MM.1S (cell line): Measurements from ENCODE around the gene IL1R1.

ENCODE experiments used
- DNase-seq: peaks from one replicate; pipeline ENCODE4 v3.0.0-alpha.2; 2015
- H2AFZ ChIP-seq: fragments of 300-600 bp; sonication (generic); 2 replicates; pipeline ENCODE4 v1.6.0; 2016; ENCODE audit warnings: antibody characterized with exemption, low read length
- H3F3A ChIP-seq: fragments of 300-600 bp; sonication (generic); 2 replicates; pipeline ENCODE4 v1.6.1; 2016; ENCODE audit warnings: mild to moderate bottlenecking, antibody characterized with exemption, low read length, moderate library complexity, mixed read lengths; ENCODE audit not compliant: insufficient read depth
- H3K27ac ChIP-seq: fragments of 300-600 bp; sonication (generic); 2 replicates; pipeline ENCODE4 v1.5.1; 2016; ENCODE audit warnings: mild to moderate bottlenecking, low read length
- H3K27me3 ChIP-seq: fragments of 300-600 bp; sonication (generic); replicated peaks from 2 replicates; pipeline ENCODE4 v1.6.0; 2016; ENCODE audit warnings: low read length; ENCODE audit not compliant: insufficient read depth
- H3K36me3 ChIP-seq: fragments of 300-600 bp; sonication (generic); replicated peaks from 2 replicates; pipeline ENCODE4 v1.6.1; 2016; ENCODE audit warnings: mild to moderate bottlenecking, low read length, mixed read lengths; ENCODE audit not compliant: insufficient read depth
- H3K4me1 ChIP-seq: fragments of 300-600 bp; sonication (generic); 2 replicates; pipeline ENCODE4 v1.6.1; 2016; ENCODE audit warnings: low read length, mixed read lengths
- H3K4me2 ChIP-seq: fragments of 300-600 bp; sonication (generic); 2 replicates; pipeline ENCODE4 v1.6.0; 2016; ENCODE audit warnings: low read depth, low read length
- H3K4me3 ChIP-seq: fragments of 300-600 bp; sonication (generic); 2 replicates; pipeline ENCODE4 v1.5.1; 2016; ENCODE audit warnings: low read length, mixed read lengths
- H3K79me2 ChIP-seq: fragments of 300-600 bp; sonication (generic); 2 replicates; pipeline ENCODE4 v1.6.1; 2016; ENCODE audit warnings: mixed run types, low read length, mixed read lengths
- H3K9ac ChIP-seq: fragments of 300-600 bp; sonication (generic); 2 replicates; pipeline ENCODE4 v1.6.1; 2016; ENCODE audit warnings: low read length, mixed read lengths
- H3K9me2 ChIP-seq: fragments of 300-600 bp; sonication (generic); replicated peaks from 2 replicates; pipeline ENCODE4 v1.6.1; 2016; ENCODE audit warnings: mild to moderate bottlenecking, low read length, mixed read lengths; ENCODE audit not compliant: insufficient read depth
- H3K9me3 ChIP-seq: fragments of 300-600 bp; sonication (generic); replicated peaks from 2 replicates; pipeline ENCODE4 v1.6.1; 2016; ENCODE audit warnings: mild to moderate bottlenecking, low read length, mixed read lengths; ENCODE audit not compliant: insufficient read depth
- H4K20me1 ChIP-seq: fragments of 300-600 bp; sonication (generic); 2 replicates; pipeline ENCODE4 v1.6.1; 2016; ENCODE audit warnings: mild to moderate bottlenecking, low read length, moderate library complexity, mixed read lengths; ENCODE audit not compliant: insufficient read depth
- CTCF ChIP-seq: fragments of 300-600 bp; sonication (generic); IDR thresholded peaks from 2 replicates; pipeline ENCODE4 v1.5.1; 2016; ENCODE audit warnings: antibody characterized with exemption, low read length, mixed read lengths
- EZH2 ChIP-seq: fragments of 300-600 bp; sonication (generic); optimal IDR thresholded peaks from 2 replicates; pipeline ENCODE3; 2017; ENCODE audit warnings: low read depth, mild to moderate bottlenecking, antibody characterized with exemption, low read length, mixed read lengths
- EZH2phosphoT487 ChIP-seq: fragments of 300-600 bp; sonication (generic); IDR thresholded peaks from 2 replicates; pipeline ENCODE4 v1.6.1; 2018; ENCODE audit warnings: antibody characterized with exemption, low read length

Gene IL1R1

GRCh38 chr2:102226612-102227391, 84.3 kb downstream of the IL1R1 start:
- DNase-seq: no peak
- no peak overlapping the region for H3K27ac ChIP-seq
- no peak for TF ChIP-seq EZH2phosphoT487
- TF ChIP-seq CTCF: no peak
- TF ChIP-seq EZH2: no peak
- H3K27me3 ChIP-seq: no peaks in the 10 kb centered on the region
- no peak overlapping the region for H3K9ac ChIP-seq
- H3K9me2 ChIP-seq: no peaks in the 10 kb centered on the region
- H3K4me2 ChIP-seq: no peak overlapping the region
- no peak overlapping the region for H2AFZ ChIP-seq
- no peaks in the 10 kb centered on the region for H3K9me3 ChIP-seq
- no peaks in the 10 kb centered on the region for H4K20me1 ChIP-seq
- no peaks in the 10 kb centered on the region for H3K4me1 ChIP-seq
- no peak overlapping the region for H3K4me3 ChIP-seq
- no peaks in the 10 kb centered on the region for H3K79me2 ChIP-seq
- no peaks in the 10 kb centered on the region for H3K36me3 ChIP-seq
- no peaks in the 10 kb centered on the region for H3F3A ChIP-seq

GRCh38 chr2:102229141-102229769, 86.7 kb downstream of the IL1R1 start:
- Histone ChIP-seq H3K4me1 (no peaks in the 10 kb centered on the region), H3K9me2 (no peaks in the 10 kb centered on the region), H3F3A (no peaks in the 10 kb centered on the region), H3K27me3 (no peaks in the 10 kb centered on the region), H3K36me3 (no peaks in the 10 kb centered on the region), H3K79me2 (no peaks in the 10 kb centered on the region), H4K20me1 (no peaks in the 10 kb centered on the region), H3K4me3 (no peak overlapping the region), H3K27ac (no peak overlapping the region), H3K9ac (no peak overlapping the region), H3K4me2 (no peak overlapping the region), H2AFZ (no peak overlapping the region), H3K9me3 (no peaks in the 10 kb centered on the region)
- DNase-seq: no peak
- TF ChIP-seq CTCF: no peak
- TF ChIP-seq EZH2: no peak
- no peak for TF ChIP-seq EZH2phosphoT487
